HepG2 (cell line): ENCODE results near the gene RAD23A. TPM values are rescaled to one million over a fixed set of nuclear protein-coding genes. Genes with fewer than 3 reads are reported as not detected.

ENCODE experiments used
- CBX2 ChIP-seq, 2 experiments: fragments of 200-600 bp in 1 of 2; sonication (generic); formaldehyde crosslinking in 1 of 2; IDR thresholded peaks; 2 replicates each; pipeline versions ENCODE4 v1.7.0 to v1.8.1; 2018 to 2022; ENCODE audit warnings: low read depth in 2 of 2, low read length in 1 of 2, mild to moderate bottlenecking in 1 of 2, missing genetic modification reagents in 1 of 2
- CENPX ChIP-seq: sonication (generic); formaldehyde crosslinking; IDR thresholded peaks from 2 replicates; pipeline ENCODE4 v1.9.0; 2021; ENCODE audit warnings: mild to moderate bottlenecking, missing genetic modification reagents, moderate library complexity
- FLYWCH1 ChIP-seq: sonication (generic); formaldehyde crosslinking; IDR thresholded peaks from 2 replicates; pipeline ENCODE4 v1.8.1; 2023; ENCODE audit warnings: mild to moderate bottlenecking, missing genetic modification reagents
- FOXC1 ChIP-seq: sonication (generic); formaldehyde crosslinking; IDR thresholded peaks from 2 replicates; pipeline ENCODE4 v1.8.0; 2022; ENCODE audit warnings: mild to moderate bottlenecking, missing genetic modification reagents, borderline replicate concordance
- GLI4 ChIP-seq: sonication (generic); formaldehyde crosslinking; IDR thresholded peaks from 2 replicates; pipeline ENCODE4 v1.5.1; 2020; ENCODE audit warnings: missing genetic modification reagents, mild to moderate bottlenecking, moderate library complexity, borderline replicate concordance
- HMGA1 ChIP-seq: sonication (generic); formaldehyde crosslinking; conservative IDR thresholded peaks from 2 replicates; pipeline ENCODE4 v1.4.0; 2020; ENCODE audit warnings: missing genetic modification reagents
- KAT8 ChIP-seq: IDR thresholded peaks from 2 replicates; pipeline ENCODE4 v1.6.1; 2016; ENCODE audit warnings: missing genetic modification reagents, missing compliant biosample characterization
- KDM1A ChIP-seq: IDR thresholded peaks from 2 replicates; pipeline ENCODE4 v1.6.1; 2016; ENCODE audit warnings: missing compliant biosample characterization
- MAFK ChIP-seq, 2 experiments: IDR thresholded peaks in 1 of 2; conservative IDR thresholded peaks in 1 of 2; 2 replicates each; pipeline ENCODE4 v1.6.1; 2011; ENCODE audit warnings: improper control_type of control experiment in 2 of 2, low read length in 2 of 2
- MAX ChIP-seq: IDR thresholded peaks from 2 replicates; pipeline ENCODE4 v1.6.1; 2012; ENCODE audit warnings: inconsistent platforms
- MAZ ChIP-seq, 2 experiments: sonication (generic) in 1 of 2; formaldehyde crosslinking in 1 of 2; IDR thresholded peaks; 2 replicates each; pipeline versions ENCODE4 v1.5.0 to v1.6.1; 2012 to 2020; ENCODE audit warnings: low read depth in 2 of 2, mild to moderate bottlenecking in 2 of 2, borderline replicate concordance in 1 of 2, improper control_type of control experiment in 1 of 2, low read length in 1 of 2, missing genetic modification reagents in 1 of 2, moderate library complexity in 1 of 2
- NFE2L1 ChIP-seq: sonication (generic); formaldehyde crosslinking; IDR thresholded peaks from 2 replicates; pipeline ENCODE4 v1.4.0; 2020; ENCODE audit warnings: missing genetic modification reagents, mild to moderate bottlenecking, borderline replicate concordance
- PTBP1 ChIP-seq: fragments of 200-400 bp; formaldehyde crosslinking; IDR thresholded peaks from 2 replicates; pipeline ENCODE4 v1.6.1; 2018; ENCODE audit warnings: low read length, low read depth; ENCODE audit not compliant: poor library complexity, severe bottlenecking
- REL ChIP-seq: sonication (generic); formaldehyde crosslinking; conservative IDR thresholded peaks from 2 replicates; pipeline ENCODE4 v1.8.0; 2022; ENCODE audit warnings: mild to moderate bottlenecking, missing genetic modification reagents, moderate library complexity
- SALL2 ChIP-seq: sonication (generic); formaldehyde crosslinking; IDR thresholded peaks from 2 replicates; pipeline ENCODE4 v1.8.1; 2023; ENCODE audit warnings: mild to moderate bottlenecking, missing genetic modification reagents, inconsistent platforms
- SMAD9 ChIP-seq: sonication (generic); formaldehyde crosslinking; IDR thresholded peaks from 2 replicates; pipeline ENCODE4 v1.5.1; 2020; ENCODE audit warnings: mild to moderate bottlenecking, missing genetic modification reagents
- SRSF9 ChIP-seq: fragments of 200-400 bp; formaldehyde crosslinking; IDR thresholded peaks from 2 replicates; pipeline ENCODE4 v1.6.1; 2018; ENCODE audit warnings: borderline replicate concordance, mild to moderate bottlenecking, low read depth, low read length; ENCODE audit not compliant: insufficient read depth, poor library complexity, severe bottlenecking
- U2AF1 ChIP-seq: fragments of 200-400 bp; formaldehyde crosslinking; optimal IDR thresholded peaks from 2 replicates; pipeline ENCODE3; 2017; ENCODE audit warnings: mild to moderate bottlenecking, low read depth, low read length
- ZMYM4 ChIP-seq: sonication (generic); formaldehyde crosslinking; IDR thresholded peaks from 2 replicates; pipeline ENCODE4 v1.8.1; 2023; ENCODE audit warnings: mild to moderate bottlenecking, missing genetic modification reagents
- ZNF17 ChIP-seq: sonication (generic); formaldehyde crosslinking; IDR thresholded peaks from 2 replicates; pipeline ENCODE4 v1.5.0; 2020; ENCODE audit warnings: mild to moderate bottlenecking, missing genetic modification reagents
- ZNF335 ChIP-seq: sonication (generic); formaldehyde crosslinking; IDR thresholded peaks from 2 replicates; pipeline ENCODE4 v1.4.0; 2020; ENCODE audit warnings: missing genetic modification reagents
- ZNF33B ChIP-seq: sonication (generic); formaldehyde crosslinking; IDR thresholded peaks from 2 replicates; pipeline ENCODE4 v1.5.1; 2020; ENCODE audit warnings: mild to moderate bottlenecking, missing genetic modification reagents
- ZNF598 ChIP-seq: sonication (generic); formaldehyde crosslinking; IDR thresholded peaks from 2 replicates; pipeline ENCODE4 v1.5.1; 2020; ENCODE audit warnings: mild to moderate bottlenecking, missing genetic modification reagents, borderline replicate concordance
- ZNF619 ChIP-seq: sonication (generic); formaldehyde crosslinking; IDR thresholded peaks from 2 replicates; pipeline ENCODE4 v1.4.0; 2020; ENCODE audit warnings: mild to moderate bottlenecking, missing genetic modification reagents
- ZNF780A ChIP-seq: sonication (generic); formaldehyde crosslinking; IDR thresholded peaks from 2 replicates; pipeline ENCODE4 v1.8.0; 2022; ENCODE audit warnings: mild to moderate bottlenecking, missing genetic modification reagents, moderate library complexity
- polyA plus RNA-seq, 8 experiments: library from polyadenylated mRNA; depleted of rRNA in 3 of 8; stranded (reverse) in 7 of 8; unstranded in 1 of 8; fragments of >200 nt; fragmentation: Illumina TruSeq in 4 of 8; extraction: Trizol in 4 of 8; gene quantifications; 2 replicates each; pipeline versions ENCODE4 v1.2.1 to v1.2.3, GENCODE V29; 2011 to 2016; ENCODE audit warnings: low read depth in 4 of 8, missing spikeins in 1 of 8, mixed read lengths in 1 of 8; ENCODE audit not compliant: insufficient read depth in 1 of 8
- total RNA-seq, 5 experiments: library from RNA; depleted of rRNA; stranded (reverse); fragments of >200 nt; fragmentation: Illumina TruSeq; extraction: Trizol; gene quantifications; 2 replicates each; pipeline ENCODE4 v1.2.3, GENCODE V29; 2016; ENCODE audit warnings: low read depth in 1 of 5
- TF ChIP-seq, protein P1 (sequence below): sonication (generic); formaldehyde crosslinking; IDR thresholded peaks from 2 replicates; pipeline ENCODE4 v1.8.1; 2023; ENCODE audit warnings: mild to moderate bottlenecking, missing genetic modification reagents
- TF ChIP-seq, protein P2 (sequence below): IDR thresholded peaks from 2 replicates; pipeline ENCODE4 v1.6.1; 2016; ENCODE audit warnings: mild to moderate bottlenecking, missing biosample characterization, missing genetic modification reagents

RAD23A gene
- total and polyA plus RNA-seq, 2 of the 13 experiments (the other 11 are each of a cell fraction or from before 2014, with no cell fraction given): 42.5 to 54.2 TPM

GRCh38 chr19:12956446-12957388, 11.1 kb downstream of the RAD23A start, which contains the start of gene GADD45GIP1 (continued):
- TF ChIP-seq NFE2L1 (CRISPR knock-in tag) (no peak), SMAD9 (CRISPR knock-in tag) (no peak), ZNF598 (CRISPR knock-in tag) (peak; percentile 29; the same call in 1 of the 2 replicates), GLI4 (CRISPR knock-in tag) (peak; percentile 70; the same call in 1 of the 2 replicates), MAX (peak; percentile 82), HMGA1 (CRISPR knock-in tag) (no peak), ZNF619 (CRISPR knock-in tag) (no peak; the same call in 1 of the 2 replicates), ZNF33B (CRISPR knock-in tag) (0 out of 2 replicates have a peak, but pooled peaks have one; percentile 10), U2AF1 (no peak), MAFK (conservative IDR thresholded peaks at IDR 0.05 in 1 of 2, IDR thresholded peaks at IDR 0.05 in 1 of 2; ENCODE audit: low read length in 2 of 2) (no peak), SALL2 (CRISPR knock-in tag) (no peak; the same call in 1 of the 2 replicates), KDM1A (CRISPR knock-in tag) (no peak), MAZ (IDR thresholded peaks at IDR 0.05; ENCODE audit: borderline replicate concordance, low read depth, low read length) (no peak), MAZ (CRISPR knock-in tag; IDR thresholded peaks at IDR 0.05; ENCODE audit: low read depth) (no peak; the same call in 1 of the 2 replicates), FLYWCH1 (no peak), FOXC1 (CRISPR knock-in tag) (no peak), REL (CRISPR knock-in tag) (no peak), SRSF9 (no peak), CBX2 (IDR thresholded peaks at IDR 0.05; ENCODE audit: low read depth, low read length) (no peak), CBX2 (CRISPR knock-in tag; IDR thresholded peaks at IDR 0.05; ENCODE audit: low read depth) (no peak), ZNF17 (0 out of 2 replicates have a peak, but pooled peaks have one; percentile 47), ZMYM4 (CRISPR knock-in tag) (0 out of 2 replicates have a peak, but pooled peaks have one; percentile 8), ZNF780A (CRISPR knock-in tag) (no peak), PTBP1 (no peak), CENPX (no peak), ZNF335 (CRISPR knock-in tag) (peak; percentile 99), KAT8 (CRISPR knock-in tag) (peak; percentile 72; the same call in 1 of the 2 replicates)
- TF ChIP-seq, protein P1, sequence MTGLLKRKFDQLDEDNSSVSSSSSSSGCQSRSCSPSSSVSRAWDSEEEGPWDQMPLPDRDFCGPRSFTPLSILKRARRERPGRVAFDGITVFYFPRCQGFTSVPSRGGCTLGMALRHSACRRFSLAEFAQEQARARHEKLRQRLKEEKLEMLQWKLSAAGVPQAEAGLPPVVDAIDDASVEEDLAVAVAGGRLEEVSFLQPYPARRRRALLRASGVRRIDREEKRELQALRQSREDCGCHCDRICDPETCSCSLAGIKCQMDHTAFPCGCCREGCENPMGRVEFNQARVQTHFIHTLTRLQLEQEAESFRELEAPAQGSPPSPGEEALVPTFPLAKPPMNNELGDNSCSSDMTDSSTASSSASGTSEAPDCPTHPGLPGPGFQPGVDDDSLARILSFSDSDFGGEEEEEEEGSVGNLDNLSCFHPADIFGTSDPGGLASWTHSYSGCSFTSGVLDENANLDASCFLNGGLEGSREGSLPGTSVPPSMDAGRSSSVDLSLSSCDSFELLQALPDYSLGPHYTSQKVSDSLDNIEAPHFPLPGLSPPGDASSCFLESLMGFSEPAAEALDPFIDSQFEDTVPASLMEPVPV (CRISPR knock-in tag): no peak; the same call in 1 of the 2 replicates
- TF ChIP-seq, protein P2, sequence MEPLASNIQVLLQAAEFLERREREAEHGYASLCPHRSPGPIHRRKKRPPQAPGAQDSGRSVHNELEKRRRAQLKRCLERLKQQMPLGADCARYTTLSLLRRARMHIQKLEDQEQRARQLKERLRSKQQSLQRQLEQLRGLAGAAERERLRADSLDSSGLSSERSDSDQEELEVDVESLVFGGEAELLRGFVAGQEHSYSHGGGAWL (CRISPR knock-in tag): peak; percentile 96
